EL (cell line): ENCODE data around the gene POMGNT1.

Experiments
- DNase-seq: peaks from one replicate; pipeline ENCODE4 v3.0.0-alpha.2; 2016

POMGNT1 gene

DNA sequence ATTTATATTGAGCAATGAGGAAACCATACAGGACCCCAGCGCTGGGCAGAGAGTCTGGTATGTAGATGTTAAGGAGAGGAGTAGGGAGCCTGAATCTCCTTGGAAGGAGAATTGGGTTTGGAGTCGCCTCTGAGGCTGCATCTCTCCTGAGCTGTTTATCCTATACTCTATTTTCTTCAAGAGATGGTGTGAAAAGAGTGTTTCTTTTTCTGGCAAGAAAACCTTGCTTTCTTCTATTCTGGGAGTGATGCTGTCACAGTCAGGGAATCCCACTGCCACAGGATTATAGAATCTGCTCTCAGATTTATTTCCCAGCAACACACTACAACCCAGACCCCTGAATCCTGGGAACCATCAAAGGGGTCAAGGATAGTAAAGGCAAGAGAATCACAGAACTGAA, 8.2 kb upstream of the POMGNT1 start:
- DNase-seq: no peak

DNA sequence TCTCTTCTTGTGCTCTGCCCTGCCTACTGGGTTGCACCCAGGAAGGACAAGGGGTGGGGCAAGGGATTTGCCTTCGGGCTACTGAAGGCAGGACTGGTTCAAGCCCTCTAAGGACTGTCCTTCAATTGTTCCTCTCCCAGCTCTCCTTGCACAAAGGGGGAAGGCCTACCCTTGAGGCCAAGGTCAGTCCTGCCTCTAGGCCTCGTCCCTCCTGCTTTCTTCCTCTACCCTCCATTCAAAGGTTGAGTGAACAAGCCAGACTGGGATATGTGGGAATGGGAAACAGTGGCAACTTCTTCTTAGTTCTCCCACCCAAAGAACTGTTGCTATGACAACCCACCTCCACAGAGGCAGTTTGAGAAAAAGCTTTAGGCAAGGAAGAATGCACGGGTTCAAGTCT, 7.6 kb upstream of the POMGNT1 start:
- DNase-seq: no peak

DNA sequence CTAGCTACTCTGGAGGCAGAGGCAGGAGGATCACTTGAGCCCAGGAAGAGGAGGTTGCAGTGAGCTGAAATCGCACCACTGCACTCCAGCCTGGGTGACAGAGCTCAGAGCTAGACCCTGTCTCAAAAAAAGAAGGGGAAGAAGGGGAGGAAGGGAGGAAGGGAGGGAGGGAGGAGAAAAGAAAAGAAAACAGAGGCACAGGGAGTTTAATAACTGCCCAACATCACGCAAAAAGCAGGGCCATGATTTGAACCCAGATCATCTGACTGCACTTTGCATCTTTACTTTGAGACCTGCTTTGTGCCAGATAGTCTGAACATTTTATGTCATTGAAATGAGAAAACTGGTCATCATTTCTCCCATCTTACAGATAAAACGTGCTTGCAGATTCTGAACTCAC, 6.9 kb upstream of the POMGNT1 start:
- DNase-seq: no peak

DNA sequence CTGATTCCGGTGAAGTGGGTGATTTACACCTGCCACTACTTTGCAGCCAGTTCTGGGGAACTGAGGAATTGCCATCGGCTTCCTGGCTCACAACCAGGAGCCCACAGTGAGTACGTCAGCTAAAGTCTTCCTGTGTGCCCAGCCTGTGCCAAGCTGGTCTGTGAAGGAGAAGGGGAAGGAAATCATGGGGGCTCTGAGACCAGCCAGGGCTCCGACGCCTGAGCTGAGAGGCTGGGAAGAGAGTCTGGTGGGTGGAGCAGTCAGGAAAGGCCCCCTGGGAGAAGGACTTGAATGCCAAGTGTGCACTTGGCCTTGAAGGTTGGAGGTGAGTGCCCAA, 6.1 kb upstream of the POMGNT1 start:
- no peak for DNase-seq

DNA sequence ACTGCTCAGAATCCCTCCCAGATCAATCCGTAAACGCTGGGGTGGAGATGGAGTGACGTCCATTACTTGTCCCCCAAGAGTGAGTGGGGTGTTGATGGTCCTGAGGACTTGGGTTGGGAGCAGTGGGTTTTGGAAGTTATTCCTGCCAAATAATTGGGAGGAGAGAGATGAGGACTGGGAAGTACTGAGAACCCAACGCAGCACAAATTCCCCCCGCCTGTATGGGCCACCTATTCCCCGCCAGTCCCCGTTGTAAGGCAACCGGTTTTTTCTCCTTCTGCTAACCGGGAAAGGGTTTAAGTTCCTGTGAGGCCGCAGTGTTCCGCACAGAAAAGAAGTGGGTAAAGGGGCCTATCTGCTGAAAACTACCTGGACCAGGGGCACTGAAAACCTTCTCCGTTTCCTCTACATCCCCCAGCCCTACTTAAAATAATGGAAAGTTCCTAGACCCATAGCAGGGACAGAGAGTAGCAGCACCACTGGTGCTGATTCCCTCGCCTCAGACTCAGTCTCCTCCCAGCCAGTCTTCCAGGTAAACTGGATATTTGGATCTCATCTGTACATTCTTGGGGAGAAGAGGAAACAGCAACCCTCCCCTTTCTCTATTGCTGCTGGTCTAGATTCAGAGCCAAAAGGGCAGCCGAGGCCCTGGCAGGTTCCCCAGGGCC, 5.6 kb upstream of the POMGNT1 start:
- no peak for DNase-seq

DNA sequence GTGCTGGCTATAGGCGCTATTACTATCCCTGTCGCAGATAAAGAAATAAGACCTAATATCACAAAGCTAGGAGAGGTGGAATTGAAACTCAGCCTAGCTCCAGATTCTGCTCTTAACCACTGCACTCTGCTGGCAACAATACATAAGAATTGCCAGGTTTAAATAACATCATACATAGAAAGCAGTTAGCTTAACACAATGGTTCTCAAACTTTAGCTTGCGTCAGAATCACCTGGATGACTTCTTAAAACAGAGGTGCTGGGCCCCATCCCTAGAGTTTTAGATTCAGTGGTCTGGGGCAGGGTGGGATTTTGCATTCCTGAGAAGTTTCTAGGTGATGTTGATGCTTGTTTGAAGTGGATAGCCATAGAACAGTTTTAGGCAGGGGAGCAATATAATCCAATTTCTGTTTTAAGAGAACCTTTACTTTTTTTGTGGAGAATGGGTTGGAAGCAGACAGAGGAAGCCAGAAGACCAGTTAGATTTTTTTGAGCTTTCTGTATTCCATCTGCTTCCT, 1.1 kb upstream of the POMGNT1 start:
- no peak for DNase-seq

DNA sequence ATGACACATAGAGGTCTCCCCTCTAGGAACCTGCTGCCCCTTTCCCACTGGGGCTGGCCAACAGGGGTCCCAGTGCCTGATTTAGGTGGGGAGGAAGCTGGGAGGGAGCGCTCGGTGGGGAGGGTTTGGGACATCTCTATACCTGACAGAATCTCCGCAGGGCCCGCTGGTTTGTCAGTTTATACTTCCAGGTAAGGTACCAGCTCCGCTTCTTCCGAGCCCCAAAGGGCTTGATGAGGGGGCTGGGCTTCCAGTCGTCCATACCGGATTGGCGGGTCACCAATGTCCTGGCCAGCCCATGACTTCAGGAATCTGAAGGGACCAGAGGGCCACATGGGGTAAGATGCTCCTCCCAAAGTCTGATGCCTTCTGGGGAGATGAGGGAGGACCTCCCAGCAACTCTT, 672 bp downstream of the POMGNT1 start:
- DNase-seq: peak; percentile 26

DNA sequence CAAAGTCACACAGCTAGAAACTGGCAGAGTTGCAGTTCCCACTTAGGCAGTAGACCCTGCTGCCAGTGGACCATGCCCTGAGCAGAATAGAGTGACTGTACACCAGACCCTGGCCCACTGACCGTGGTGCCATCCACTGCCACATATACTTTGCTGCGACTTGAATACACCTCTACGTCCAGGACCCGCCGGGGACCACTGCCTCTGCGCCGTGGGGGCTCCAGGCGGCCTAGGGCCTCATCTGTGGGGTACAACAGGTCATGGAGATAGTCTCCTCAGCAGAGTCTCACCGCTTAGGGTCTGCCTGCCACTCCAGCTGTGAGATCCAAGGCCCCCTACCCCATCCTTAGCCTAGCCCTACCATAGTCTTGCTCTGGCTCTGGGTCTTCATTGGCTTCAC, 1.6 kb downstream of the POMGNT1 start:
- DNase-seq: no peak

DNA sequence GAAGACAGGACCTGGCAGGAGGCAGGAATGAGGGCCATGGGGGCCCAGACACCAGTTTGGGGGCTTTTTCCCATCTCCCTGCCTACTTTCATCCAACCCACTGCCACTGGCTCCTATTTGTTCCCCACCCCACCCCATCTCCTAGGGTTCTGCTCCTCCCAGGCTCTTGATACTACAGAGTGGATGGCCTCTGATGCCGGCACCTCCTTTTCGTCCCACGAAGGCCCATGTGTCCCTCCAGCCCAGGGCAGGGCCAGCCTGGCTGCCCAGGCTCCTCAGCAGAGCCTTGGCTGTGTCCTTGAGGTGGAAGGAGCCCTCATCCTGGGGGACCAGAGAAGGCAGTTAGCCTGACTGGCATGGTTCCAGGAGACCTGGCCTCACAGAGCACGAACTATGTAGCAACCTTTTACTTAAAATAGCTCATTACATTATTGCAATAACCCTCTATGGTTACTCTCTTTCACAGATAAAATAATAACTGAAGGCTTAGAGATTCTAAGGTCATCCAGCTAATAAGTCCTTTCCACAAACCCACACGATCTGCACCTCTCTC, 3.5 kb downstream of the POMGNT1 start:
- no peak for DNase-seq

DNA sequence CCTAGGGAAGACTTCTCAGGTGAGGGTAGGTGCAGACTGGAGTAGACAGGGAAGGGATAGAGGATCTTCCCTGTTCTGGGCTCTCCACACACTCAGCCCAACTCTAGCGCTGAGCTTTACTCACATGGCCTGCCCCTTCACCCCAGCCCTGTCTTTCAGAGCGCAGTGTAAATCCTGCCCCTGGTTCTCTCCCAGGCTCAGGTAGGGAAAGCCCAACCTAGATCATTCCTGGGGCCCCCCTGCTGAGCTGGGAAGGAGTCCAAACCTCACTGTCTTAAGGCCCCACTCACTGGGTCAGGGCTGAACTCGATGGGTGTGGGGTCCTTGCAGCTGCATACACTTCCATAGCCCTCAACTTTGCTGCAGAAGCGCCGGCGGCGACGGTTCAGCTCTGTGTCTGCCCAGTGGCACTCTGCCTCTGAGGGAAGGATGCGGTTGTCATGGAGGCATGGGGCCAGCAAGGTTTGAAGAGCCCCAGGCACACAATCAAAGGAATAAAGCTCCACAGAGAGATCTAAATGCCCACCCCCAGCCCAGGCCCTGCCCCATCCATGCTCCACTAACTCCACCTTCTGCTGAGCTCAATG, 4.2 kb downstream of the POMGNT1 start:
- DNase-seq: no peak

DNA sequence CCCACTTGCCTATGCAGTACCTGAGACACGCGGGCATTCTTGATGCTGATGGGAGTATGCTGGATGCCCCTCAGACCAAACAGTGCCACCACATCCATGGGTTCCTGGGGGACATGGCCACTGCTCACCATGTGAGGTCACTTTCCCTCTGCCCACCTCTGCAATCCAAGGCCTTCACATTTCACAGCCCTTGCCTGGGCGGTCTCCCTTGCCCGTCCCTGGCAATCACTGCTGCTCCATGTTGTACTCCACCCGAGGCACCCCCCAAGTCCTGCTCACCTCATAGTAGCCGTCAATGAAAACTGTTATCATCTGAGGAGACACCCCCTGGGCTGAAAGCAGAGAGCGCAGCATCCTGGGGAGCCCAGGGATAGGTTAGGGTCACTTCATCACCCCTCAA, 4.9 kb downstream of the POMGNT1 start:
- no peak for DNase-seq

DNA sequence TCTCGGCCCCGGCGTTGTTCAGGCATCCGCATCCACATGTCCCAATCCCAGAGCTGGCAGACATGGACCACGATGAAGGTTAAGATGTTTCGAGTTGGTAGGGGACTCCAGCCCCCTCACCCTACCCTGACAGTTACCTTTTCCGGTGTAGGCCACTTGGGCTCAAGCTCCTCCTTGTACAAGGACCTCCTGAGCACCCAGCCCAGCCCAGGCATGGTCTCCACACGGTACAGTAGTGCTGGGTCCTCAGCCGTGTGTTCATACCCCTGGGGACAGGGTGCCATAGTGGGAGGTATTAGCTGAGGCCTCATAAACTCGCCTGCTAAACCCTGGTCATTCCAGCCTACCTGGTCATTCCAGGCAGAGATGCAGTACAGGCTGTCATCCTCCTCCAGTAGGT, 6.1 kb downstream of the POMGNT1 start:
- DNase-seq: no peak

DNA sequence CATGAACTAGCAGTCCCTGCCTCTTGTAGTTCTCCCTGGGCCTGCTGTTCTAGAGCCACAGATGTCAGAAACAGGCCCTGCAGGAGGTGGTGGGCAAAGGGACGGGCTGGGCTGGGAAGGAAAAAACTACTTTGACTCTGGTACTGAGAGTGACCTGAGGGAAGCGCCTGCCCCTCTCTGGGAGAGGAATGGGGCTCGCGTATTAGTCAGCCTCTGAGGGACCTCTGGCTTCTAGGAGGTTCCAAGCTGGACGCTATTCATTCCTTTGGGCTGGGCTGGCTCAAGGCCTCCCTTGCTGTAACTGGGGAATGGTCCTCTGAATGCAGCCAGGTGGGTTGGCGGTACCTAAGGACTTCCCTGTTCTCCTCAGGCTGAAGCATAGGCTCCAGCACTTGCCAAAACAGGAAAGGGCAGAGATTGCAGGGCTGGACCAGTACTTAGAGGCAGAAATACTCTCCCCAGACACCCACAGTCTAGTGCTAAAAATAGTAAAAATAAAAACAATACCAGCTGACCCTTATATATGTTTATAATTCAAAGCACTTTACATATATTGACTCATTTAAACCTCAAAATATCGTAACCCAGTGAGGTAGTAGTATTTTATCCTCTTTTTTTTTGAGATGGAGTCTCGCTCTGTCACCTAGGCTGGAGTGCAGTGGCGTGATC, 7.1 kb downstream of the POMGNT1 start:
- no peak for DNase-seq

DNA sequence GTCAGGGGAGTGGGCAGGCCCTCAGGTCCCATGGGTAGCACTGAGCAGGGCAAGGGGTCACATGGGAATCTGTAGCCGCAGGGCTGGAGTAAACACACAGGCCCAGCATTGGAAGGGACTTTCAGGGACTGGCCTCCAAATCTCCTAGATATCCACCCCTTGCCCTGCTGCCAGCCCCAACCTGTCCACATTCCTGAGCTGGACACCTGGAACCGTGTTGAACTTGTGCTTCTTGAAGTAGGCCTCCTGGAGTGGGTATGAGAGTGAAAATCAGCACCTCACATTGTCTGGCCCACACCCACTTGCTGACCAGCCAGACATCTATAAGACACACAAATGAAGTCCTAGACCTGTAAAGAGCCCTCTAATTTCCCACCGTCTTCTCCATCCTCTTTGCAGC, 7.7 kb downstream of the POMGNT1 start:
- DNase-seq: no peak

DNA sequence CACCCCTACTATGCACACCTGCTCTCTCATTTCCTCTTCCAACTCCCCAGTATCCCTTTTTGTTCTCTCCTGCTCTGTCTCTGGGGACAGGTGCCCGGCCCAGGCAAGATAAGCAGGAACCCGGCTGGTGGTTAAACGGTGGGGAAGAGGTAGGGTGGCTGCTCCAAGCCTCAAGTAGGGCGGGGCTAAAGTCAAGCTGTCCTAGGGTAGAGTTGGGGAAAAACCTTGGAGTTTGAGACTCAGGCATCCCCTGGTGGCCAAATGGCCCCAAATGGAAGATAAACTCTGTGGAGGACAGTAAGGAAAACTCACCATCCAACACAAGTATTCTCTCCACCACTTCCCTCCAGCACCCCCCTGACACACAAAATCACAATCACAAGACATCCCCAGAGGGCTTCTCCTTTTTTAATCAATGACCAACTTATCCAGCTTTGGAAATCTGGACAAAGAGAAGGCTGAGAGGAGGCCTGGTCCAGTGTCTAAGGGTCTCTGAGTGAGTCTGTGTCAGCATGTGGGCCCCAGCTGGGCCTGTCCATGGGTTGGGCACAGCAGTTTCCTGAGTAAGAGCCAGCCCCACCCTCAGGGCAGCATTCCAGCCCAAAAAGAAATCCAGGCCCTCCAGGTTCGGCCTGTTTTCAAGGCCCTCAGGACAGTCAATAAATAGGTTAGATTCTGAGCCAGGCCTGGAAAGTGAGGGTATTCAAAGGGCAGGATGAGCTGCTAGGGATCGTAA, 9.8 kb downstream of the POMGNT1 start:
- no peak for DNase-seq

DNA sequence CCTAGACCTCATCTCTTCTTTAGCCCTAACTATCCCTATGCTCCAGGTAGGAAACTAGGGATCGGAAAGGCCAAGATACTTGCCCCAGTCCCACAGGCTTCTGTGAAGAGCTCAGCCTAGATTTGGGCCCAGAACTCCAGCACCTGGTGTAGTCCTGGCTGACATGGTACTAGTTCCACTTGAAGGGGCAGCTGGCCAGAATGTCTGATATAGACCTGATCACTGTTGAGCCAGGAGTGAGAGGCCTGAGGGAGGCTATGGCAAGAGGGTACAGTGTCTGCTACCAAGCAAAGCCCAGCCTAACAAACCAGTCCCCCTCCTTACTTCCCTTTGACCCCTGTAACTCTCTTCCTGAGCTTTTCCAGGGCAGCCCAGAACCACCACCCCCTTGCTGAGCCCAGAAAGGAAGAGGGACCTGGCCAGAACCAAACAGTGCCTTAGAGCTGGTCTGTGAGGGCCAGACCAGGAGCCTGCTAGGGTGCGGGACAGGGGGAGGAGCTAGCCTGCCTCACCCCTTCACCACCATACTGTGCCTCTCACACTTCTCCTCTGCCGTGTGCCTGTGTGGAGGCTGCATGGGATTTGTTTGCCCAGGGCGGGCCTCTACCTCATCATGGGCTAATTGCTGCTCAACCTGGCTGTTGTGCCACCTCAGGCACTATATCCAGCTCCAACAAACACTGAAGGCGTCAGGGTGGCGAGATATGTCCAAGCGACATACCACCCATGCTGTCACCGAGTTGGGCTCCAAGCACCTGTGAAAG, 10.9 kb downstream of the POMGNT1 start:
- no peak for DNase-seq

DNA sequence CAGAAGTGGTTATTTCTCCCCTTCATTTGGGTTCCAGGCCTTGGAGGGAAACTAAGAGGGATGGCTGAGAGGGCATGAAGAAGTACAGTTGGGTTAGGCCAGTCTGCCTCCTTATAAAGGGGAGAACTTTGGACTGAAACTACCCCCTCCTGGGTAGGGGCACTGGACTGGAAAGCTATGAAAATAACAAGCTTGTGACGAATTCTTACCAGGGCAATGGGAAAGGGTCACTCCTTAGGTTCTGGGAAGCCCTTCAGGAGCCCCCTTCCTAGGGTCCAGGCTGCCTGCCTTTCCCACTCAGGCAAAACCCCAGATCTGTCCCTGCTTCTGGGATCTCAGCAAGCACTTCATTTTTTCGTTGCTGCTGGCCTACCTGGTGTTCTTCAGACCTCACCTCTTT, 12.2 kb downstream of the POMGNT1 start:
- DNase-seq: no peak

DNA sequence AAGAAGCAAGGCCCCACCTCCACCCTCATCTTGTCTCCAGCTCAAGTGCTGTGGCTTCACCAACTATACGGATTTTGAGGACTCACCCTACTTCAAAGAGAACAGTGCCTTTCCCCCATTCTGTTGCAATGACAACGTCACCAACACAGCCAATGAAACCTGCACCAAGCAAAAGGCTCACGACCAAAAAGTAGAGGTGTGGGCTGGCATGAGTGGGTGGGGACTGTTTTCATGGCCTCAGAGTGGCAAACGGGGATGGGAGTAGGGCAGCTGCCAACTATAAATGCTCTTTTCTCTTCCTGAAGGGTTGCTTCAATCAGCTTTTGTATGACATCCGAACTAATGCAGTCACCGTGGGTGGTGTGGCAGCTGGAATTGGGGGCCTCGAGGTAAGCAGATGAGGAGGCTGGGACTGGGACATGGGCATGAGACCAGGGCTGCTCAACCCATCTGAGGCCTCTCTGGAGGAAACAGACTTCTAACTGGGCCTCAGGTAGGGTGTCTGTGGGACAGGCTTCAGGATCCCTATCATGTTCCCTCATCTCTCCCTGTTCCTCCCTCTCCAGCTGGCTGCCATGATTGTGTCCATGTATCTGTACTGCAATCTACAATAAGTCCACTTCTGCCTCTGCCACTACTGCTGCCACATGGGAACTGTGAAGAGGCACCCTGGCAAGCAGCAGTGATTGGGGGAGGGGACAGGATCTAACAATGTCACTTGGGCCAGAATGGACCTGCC, 13.1 kb downstream of the POMGNT1 start:
- DNase-seq: no peak

DNA sequence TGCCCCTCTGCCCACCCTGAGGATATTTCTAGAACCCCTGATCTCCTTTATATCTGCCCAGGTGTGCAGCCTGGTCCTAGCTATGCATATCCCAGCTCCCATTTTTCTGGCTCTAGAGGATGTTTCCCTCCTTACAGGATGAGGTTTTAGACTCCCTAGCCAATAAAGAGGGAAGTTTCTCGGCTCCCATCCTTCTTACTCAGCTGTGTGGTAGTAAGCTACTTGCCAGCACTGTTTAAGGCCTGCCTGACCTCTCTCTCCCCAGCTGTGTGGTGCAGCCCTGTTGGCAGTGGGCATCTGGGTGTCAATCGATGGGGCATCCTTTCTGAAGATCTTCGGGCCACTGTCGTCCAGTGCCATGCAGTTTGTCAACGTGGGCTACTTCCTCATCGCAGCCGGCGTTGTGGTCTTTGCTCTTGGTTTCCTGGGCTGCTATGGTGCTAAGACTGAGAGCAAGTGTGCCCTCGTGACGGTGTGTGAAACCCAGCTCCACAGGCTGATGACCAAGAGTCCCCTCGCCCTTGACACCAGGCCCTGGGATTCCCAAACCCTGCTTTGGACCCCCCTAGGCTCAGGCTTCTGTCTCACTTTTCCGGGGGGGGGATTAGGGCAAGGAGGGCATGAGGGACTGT, 14.2 kb downstream of the POMGNT1 start:
- DNase-seq: peak; percentile 29

DNA sequence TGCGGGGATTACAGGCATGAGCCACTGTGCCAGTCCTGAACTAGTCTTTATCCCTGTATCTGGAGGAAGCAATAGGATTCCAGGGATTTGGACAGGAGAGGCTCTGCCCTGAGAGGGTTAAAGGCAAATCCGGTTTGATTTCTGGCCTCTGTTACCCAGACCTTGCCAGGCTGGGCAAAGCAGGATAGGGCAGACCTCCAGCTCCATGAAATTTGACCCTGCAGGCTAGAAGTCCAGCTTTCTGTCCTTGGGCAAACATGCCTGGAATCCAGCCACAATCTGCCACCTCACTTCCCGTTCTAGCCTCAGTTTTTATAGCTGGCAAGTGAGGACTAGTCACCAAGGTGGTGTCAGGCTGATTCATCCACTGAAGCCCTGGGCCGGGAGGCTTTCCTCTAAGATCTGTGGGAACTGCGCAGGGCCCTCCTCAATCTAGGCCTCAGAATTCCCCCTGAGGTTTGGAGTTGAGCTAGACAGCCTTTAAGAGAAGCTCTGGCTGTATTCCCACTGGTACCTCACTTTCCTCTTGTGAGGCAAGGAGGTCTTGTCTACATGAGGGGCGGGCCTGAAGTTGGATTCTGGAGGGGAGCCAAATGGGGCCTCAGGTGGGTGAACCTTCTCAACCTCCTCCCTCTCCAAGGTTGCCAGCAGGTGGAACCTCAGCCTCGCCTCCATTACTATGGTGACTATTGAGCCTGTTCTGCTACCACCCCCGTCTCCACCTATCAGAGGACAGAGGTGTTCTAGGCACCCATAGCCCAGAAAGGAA, 15.0 kb downstream of the POMGNT1 start:
- DNase-seq: peak; percentile 98
